Activated T-helper 9 cell treated with anti-CD3 and anti-CD28 coated beads, Interleukin-2, amount 50 U/mL, for 16 hours (primary cell): Measurements from ENCODE around the gene SEPHS2.
A peak's percentile ranks its signal among the peaks of the same experiment; 100 is the strongest.

Source experiments
- DNase-seq: peaks from one replicate; pipeline ENCODE4 v3.0.0-alpha.2; 2020; ENCODE audit warnings: low read depth

Gene SEPHS2

DNA sequence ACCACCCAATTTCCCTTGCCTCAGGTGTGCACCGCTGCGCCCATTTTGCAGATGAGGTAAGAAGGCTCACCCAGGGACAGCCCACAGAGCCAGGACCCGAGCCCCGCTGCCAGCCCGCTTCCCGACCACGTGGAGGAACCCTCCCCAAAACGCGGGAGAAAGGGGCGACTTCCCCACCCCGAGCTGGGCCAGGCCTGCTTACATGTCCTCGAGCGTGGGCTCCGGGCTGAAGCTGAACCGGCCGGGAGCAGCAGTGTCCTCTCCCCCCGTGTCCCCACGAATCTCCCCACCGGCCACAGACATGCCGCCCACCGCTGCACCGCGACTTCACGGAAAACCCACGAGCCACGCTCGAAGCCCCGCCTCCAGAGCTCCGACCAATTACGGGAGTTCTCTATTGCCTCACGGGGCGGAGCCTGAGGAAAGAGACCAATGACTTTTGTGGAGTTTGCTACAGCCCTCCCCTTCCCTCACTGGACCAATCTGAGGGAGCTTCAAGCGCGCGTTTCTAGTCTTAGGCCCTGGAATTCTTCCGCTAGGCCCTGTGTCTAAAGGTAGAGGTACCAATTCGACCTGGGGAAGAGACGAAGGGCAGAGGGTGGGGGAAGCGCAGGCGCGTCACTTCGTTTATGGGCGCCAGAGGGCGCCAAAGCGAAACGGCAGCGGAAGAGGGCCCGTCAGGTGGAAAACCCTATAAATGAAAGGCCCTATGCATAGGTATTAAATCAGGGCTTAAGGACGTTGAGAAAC, 15.8 kb downstream of the SEPHS2 start, which contains the start of gene DCTPP1:
Gene DCTPP1 (minus strand): TSS at position 353 of the 750 bp plus-strand sequence. CDS start 50 bp downstream, at position 303.
- DNase-seq: peak; percentile 91

DNA sequence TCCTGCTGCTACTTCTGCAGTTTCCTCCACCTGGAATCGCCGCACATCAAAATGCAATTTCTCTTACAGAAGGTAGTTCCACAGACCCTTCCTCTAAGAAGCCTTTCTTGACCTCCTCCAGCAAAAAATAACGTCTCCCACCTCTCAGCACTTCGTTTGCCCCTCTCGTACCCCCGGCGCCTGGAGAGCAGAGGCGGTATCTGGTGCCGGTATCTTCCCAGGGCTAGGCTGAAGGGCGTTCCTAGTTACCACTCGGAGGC, 16.3 kb downstream of the SEPHS2 start:
- no peak for DNase-seq

DNA sequence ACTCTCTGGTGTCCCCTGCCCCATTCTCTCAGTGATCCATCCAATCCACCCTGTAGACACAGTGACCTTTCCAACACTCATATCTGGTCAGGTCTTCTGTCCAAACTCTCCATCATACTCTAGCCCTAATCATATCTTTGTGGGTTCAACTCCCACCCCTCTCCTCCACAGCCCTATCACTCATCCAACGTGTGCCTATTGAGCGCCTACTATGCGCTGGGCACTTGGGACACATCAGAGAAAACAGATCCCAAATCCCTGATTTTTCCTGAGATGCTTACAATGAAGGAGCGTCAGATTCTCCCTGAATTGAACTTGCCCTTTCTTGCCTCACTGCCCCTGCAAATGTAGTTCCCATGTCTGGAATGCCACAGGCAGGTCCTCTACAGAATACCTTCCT, 17.6 kb downstream of the SEPHS2 start:
- DNase-seq: no peak

DNA sequence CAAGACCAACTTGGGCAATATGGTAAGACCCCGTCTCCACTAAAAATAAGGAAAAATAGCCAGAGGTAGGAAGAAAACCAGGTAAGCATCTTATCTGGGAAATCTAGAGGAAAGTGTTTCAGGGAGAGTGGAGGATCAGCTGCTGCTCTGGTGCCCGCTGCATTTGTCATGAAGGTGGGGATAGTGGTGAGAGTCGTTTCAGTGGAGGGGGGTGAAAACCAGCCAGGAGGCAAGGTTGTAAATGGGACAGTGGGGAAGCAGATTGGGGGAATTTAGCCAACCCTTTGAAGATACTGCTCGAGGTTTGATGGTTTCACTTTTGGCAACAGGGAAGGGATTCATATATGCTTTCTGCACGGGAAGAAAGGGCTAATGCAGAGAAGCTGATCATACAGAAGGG, 24.7 kb downstream of the SEPHS2 start:
- DNase-seq: no peak

DNA sequence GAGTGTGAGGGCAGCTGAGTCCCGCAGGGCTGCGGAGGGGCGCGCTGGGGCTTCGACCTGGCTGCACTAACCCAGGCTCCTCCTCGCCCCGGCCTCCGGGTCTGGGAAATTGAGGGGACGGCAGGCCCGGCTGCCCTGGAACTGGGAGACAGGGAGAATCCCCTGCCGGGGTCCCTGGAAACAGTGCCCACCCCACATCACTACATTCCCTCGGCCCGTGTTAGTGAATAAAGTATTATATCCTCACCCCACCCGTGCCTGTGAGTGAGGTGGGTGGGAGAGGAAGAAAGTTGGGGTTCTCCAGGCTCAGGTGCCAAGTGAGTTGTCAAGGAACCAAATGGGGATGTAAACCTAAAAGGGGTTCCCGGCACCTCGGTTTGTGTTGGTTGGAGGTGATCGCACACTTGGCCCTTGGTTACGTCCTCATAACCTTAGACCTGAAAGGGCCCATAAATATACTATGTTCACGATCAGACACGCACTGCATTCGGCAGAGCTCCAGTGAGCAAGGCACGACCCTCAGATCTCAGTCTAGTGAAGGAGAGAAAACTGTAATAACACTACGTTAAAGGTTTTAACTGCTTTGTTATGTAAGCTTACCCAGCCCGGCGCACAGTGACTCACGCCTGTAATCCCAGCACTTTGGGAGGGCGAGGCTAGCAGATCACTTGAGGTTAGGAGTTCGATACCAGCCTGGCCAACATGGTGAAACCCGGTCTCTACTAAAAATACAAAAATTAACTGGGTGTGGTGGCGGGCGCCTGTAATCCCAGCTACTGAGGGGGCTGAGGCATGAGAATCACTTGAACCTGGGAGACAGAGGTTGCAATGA, 27.1 kb downstream of the SEPHS2 start:
- DNase-seq: no peak

DNA sequence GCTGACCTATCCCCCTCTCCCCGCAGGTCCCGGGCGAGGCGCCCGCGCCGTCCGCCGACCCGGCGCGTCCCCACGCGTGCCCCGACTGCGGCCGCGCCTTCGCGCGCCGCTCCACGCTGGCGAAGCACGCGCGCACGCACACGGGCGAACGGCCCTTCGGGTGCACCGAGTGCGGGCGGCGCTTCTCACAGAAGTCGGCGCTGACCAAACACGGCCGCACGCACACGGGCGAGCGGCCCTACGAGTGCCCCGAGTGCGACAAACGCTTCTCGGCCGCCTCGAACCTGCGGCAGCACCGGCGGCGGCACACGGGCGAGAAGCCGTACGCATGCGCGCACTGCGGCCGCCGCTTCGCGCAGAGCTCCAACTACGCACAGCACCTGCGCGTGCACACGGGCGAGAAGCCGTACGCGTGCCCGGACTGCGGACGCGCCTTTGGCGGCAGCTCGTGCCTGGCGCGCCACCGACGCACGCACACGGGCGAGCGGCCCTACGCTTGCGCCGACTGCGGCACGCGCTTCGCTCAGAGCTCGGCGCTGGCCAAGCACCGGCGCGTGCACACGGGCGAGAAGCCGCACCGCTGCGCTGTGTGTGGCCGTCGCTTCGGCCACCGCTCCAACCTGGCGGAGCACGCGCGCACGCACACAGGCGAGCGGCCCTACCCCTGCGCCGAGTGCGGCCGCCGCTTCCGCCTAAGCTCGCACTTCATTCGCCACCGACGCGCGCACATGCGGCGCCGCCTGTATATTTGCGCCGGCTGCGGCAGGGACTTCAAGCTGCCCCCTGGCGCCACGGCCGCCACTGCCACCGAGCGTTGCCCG, 27.9 kb downstream of the SEPHS2 start:
- peak; percentile 85 for DNase-seq

DNA sequence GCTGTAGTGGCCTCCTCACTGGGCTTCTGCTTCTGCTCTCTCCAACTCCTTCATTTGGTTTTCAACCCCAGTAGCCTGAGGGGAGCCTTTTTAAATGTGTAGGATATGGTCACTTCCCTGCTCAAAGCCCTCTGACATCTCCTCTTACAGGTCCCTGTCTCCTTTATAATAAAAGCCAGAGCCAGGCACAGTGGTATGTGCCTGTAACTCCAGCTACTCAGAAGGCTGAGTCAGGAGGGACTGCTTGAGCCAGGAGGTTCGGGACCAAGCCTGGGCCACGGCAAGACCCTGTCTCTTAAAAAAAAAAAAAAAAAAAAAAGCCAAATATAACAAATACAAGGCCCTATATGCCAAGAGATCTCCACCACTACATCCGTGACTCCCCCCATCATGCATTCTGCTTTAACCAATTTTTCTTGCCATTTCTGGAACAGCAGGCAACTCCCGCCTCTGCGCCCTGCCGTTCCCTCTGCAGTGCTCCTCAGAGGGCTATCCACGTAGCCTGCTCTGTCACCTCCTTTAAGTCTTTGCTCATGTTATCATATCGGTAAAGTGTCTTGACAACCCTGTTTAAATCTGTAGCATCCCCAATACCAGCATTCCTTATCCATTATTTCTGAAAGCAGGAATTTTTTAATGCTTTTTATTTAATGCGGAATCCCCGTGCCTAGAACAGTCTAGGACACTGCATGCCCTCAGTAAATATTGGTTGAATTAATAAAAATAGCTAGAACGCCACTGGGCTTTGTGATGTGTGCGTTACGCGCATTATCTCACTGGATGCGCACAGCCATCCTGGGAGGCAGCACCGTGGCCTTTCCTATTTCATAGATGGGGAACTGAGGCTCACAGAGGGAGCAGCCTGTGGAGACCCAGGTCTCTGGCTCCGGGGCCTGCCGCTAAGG, 28.8 kb downstream of the SEPHS2 start:
- DNase-seq: no peak

DNA sequence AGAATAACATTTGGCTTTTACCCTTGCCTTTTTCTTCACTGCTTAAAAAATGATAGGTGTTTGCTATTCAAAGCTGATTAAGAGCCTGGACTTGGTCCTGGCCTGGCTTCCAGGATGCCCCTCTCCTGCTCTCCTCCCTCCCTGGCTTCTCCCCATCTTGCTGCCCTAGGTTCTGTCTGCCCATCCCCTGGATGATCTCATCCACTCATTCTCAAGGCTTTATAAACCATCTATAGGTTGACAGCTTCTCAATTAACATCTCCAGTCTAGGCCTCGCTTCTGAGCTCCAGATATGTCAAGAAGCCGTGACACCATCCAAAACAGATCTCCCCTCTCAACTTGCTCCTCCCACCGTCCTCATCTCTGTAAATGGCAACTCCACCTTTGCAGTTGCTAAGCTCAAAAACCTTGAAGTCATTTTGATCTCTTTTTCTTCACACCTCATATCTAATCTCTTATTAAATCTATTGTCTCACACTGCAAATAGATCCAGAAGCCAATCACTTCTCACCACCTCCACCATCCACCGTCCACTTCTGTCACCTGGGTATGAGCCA, 29.5 kb downstream of the SEPHS2 start:
- no peak for DNase-seq

DNA sequence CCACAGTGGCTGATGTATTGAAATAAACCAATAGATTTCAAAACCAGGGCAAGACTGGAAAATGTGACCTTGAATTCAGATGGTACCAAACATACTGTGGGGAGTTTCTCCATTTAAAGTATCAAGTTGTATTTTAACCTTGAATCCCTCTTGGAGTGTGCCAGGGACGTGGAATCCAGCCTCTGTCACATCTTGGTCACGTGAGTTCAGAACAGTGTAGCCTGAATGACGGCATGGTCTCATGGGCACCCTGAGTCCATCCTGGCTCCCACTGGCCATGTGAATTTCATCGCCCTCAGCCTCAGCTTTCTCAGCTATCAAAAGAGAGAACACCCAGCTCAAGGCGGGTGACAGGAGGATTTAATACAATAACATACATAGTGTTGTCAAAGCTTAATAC, 31.5 kb downstream of the SEPHS2 start:
- no peak for DNase-seq

DNA sequence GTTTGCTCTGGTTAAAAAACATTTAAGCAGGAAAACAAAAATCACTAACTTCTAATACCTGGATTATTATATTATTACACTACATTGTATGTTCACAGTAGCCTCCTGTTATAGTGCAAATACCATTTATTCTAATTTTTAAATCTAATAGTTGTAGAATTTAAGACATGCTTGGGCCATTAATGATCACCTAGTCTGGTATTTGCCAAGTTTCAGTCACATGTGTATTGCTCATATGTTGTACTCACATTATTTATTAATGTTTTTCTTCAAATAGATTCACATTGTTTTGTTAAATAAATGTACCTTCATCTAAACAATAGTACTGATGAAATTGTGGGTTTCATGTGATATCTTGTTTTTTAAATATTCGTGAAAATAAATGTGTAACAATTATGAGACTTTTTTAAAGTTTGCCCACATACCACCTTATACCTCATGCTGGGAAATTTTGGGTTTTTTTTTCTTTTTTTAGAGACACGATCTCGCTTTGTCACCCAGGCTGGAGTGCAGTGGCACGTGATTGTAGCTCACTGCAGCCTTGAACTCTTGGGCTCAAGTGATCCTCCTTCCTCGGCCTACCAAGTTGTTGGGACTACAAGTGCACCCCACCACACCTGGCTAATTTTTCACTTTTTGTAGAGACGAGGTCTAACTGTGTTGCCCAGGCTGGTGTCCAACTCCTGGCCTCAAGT, 32.4 kb downstream of the SEPHS2 start:
- DNase-seq: no peak

DNA sequence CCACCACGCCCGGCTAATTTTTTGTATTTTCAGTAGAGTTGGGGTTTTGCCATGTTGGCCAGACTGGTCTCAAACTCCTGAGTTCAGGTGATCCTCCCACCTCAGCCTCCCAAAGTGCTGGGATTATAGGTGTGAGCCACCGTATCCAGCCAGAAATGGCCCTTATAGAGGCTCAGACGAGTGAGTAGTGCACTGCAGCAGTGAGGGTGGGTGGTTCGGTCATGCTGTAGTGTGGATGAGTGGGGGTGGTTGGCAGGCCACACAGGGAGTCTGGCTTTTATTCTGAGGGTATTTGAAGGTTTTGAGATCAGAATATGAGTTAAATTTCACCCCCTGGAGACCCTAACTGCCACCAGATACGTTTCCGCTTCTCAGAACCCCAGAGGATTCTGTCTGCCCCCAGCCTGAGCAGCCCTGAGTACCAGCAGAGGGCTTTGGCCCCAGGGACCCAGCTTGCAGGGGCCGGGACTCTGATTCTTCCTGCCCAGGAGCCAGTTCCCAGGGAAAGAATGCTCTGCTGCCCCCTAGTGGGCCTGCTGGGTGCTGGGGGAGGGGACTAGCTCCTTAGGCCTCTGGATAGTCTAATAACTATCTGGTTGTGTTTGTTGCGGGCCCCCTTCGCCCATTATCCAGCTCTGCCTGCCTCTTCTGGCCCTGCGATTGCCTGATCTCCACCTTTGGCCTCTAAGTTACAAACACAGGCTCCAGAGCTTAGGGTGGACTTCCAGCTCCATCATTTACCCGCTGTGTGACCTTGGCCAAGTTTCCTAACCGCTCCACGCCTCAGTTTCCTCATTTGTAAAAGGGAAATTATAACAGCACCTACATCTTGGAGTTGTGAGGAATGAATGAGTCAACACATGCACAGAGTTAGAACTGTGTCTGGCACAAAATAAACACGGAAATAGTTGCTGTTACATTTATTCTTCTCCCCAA, 36.3 kb downstream of the SEPHS2 start:
- DNase-seq: peak; percentile 89

DNA sequence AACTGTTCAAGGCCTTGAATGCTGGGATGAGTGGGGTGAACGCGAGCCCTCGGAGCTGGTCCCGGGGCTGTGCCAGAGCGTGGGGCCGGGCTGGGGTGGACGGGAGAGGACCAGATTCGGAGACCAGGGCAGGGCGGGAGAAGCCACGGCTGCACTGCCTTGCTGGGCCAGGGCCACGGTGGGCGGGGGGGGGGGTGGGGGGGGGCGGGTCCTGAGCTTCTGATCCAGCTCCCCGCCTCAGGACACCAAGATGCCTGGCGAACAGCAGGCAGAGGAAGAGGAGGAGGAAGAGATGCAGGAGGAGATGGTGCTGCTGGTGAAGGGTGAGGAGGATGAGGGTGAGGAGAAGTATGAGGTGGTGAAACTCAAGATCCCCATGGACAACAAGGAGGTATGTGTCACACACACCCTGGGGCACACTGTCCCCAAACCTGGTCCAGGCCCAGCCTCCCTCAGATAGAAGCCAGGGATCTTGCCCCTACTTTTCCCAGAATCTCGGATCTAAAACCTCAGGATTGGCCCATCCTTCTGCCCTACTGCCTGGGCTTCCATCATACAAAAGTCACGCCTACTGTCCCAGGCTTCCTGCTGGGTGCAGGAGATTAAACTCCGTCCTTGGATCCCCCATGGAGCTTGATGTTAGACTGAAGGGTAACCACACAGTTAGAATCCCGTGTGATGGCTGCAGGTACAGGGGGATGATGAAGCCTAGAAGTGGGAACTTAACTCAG, 37.7 kb downstream of the SEPHS2 start:
- no peak for DNase-seq

DNA sequence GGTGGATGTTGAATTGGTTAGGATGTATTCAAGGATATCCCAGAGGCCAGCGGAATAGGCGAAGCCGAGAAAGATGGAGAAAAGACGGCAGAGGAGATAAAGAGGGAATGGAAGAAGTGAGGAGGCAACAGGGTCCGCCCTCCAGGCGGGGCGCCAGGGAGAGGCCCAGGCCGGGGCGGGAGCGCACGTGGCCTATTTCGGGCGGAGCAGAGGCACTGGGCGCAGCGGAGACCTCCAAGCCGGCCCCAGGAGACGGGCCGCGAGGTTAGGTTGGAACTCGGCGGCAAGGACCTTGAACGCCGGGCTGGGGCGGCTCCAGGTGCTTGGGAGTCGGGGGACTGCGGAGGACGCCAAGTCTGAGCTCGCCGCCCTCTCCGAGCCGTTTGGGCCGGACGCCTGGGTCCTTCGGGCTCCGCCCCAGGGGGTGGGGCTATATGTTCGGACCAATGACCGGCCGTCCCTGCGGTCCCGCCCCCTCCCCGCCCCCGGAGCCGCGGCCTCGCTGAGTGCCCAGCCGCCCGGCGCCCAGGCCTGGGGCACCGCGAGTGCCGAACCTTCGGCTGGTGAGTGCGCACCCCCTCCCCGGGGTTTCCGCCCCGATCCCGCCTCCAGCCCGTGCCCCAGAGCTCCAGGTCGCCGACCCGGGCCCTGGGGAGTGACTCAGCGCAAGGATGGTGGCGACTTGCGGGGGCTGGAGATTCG, 38.4 kb downstream of the SEPHS2 start, which contains the start of gene ZNF771:
Gene ZNF771 (plus strand): TSS at position 505 of the 702 bp plus-strand sequence. CDS start 448 bp downstream, outside the sequence.
- peak; percentile 88 for DNase-seq

DNA sequence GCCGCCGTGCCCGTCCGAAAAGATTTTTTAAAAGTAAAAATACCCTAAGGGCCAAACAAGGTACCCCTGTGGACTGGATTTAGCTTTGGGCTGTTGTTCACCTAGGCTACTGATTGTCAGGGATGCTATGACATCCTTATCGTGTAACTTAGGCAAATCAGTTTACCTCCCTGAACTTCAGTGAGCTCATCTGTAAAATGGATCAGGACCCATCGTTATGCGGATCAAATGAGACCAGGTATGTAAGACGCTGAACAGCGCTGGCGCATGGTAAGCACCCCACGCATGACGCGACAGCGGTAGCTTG, 38.9 kb downstream of the SEPHS2 start:
- no peak for DNase-seq

DNA sequence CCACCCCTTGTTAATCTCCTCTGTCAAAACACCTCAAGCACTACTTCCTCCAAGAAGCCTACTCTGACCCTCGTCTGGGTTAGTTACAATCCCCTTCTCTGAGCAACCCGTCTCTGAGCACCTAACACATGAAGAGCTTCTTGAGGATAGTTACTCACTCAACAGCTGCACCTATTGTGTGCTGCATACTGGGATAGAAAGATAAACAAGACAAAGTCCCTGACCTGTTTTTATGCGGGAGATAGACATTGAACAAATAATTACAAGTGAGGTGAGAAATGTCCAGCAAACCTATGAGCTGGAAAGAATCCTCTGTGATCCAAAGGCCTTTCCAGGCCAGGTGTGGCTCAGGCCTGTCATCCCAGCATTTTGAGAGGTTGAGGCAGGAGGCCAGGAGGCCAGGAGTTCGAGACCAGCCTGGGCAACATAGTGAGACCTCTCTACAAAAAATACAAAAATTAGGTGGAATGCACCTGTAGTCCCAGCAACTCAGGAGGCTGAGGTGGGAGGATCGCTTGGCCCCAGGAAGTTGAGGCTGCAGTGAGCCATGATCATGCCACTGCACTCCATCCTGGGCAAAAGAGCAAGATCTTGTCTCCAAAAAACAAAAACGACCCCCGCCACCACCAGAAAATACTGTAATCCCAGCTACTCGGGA, 43.8 kb downstream of the SEPHS2 start:
- no peak for DNase-seq

DNA sequence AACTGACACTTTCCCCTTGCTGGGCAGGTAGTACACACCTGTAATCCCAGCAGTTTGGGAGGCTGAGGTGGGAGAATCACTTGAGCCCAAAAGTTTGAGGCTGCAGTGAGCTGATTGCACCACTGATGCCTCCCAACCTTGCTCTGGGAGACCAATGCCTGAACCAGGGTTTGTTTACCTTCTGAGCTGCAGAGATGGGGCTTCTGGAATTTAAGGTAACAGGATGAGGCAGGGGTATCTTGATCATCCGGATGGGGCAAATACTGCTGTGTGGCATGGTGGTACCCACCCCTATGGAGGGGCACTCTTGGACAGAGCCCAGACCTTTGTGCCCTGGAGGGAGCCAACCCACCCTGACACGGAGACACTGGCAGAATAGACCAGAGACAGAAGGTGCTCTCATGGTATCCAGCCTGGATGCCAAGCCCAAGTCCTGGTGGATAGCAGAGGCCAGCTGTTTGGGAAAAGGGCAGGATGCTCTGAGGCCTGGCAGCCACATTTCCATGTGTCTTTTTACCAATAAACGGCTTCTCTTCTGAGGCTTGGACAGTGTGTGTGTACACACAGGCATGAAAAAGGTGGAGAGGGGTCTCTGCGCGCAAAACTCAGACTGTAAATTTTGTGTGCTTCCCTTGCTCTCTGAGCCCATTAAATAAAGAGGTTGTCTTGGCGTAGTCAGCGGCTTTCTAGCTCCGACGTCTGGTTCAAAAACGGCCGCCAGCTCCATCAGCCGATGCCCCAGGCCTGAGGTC, 46.1 kb downstream of the SEPHS2 start:
- DNase-seq: no peak
